Osteocyte (in vitro differentiated cells): Measurements from ENCODE around the gene FAM221B. TPM values are rescaled to one million over a fixed set of nuclear protein-coding genes. Genes with fewer than 3 reads are reported as not detected.

ENCODE experiments used
- DNase-seq: peaks from one replicate; pipeline ENCODE4 v3.0.0; 2021; ENCODE audit warnings: mixed read lengths; ENCODE audit not compliant: unreplicated experiment; ENCODE audit errors: extremely low spot score
- H3K27ac Mint-ChIP-seq: one replicate; pipeline ENCODE4 v1.8.0; 2021; ENCODE audit warnings: mild to moderate bottlenecking, mixed read lengths; ENCODE audit not compliant: unreplicated experiment
- H3K27me3 Mint-ChIP-seq: one replicate; pipeline ENCODE4 v1.8.0; 2021; ENCODE audit warnings: mixed read lengths; ENCODE audit not compliant: unreplicated experiment
- H3K36me3 Mint-ChIP-seq: one replicate; pipeline ENCODE4 v1.8.0; 2021; ENCODE audit warnings: mixed read lengths; ENCODE audit not compliant: unreplicated experiment
- H3K4me1 Mint-ChIP-seq: one replicate; pipeline ENCODE4 v1.8.0; 2021; ENCODE audit warnings: mixed read lengths; ENCODE audit not compliant: unreplicated experiment
- H3K4me3 Mint-ChIP-seq: one replicate; pipeline ENCODE4 v1.8.0; 2021; ENCODE audit warnings: mild to moderate bottlenecking, moderate library complexity, mixed read lengths; ENCODE audit not compliant: unreplicated experiment
- H3K9me3 Mint-ChIP-seq: one replicate; pipeline ENCODE4 v1.8.0; 2021; ENCODE audit warnings: mixed read lengths; ENCODE audit not compliant: unreplicated experiment
- CTCF ChIP-seq: fragments of 200-600 bp; sonication (generic); IDR thresholded peaks from 2 replicates; pipeline ENCODE4 v1.5.0; 2021; ENCODE audit warnings: antibody characterized with exemption, mild to moderate bottlenecking, moderate library complexity
- total RNA-seq: library from RNA; stranded (reverse); gene quantifications from 2 replicates; pipeline ENCODE4 v1.2.1, GENCODE V29; 2021

The FAM221B gene
- total RNA-seq, 1 donor from 2014 or later: not detected

DNA sequence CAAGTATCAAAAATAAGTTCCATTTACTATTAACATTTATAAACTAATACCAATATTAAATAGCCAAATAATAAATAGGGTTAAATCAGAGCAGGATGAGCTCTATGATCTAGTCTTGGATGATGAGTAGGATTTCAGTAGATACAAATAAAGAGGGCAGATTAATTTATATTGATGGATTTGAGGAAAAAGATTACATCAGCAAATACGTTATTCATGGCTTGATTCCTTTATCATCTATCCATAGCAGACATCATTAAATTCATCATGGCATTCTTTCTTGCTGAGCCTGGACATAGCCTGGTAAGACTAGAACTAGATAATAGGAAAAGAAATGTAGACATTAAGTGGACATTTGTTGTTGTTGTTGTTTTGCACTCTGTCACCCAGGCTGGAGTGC lies 61.1 kb downstream of the FAM221B start:
- H3K27me3 Mint-ChIP-seq: no peaks in the 10 kb centered on the region
- H3K4me1 Mint-ChIP-seq: no peaks in the 10 kb centered on the region
- no peak for TF ChIP-seq CTCF
- no peak overlapping the region for H3K4me3 Mint-ChIP-seq
- peak; percentile 13 for DNase-seq
- no peaks in the 10 kb centered on the region for H3K36me3 Mint-ChIP-seq
- H3K27ac Mint-ChIP-seq: no peak overlapping the region
- no peaks in the 10 kb centered on the region for H3K9me3 Mint-ChIP-seq

GRCh38 chr9:35766997-35767396 lies 61.5 kb downstream of the FAM221B start:
- Mint-ChIP-seq H3K36me3 (no peaks in the 10 kb centered on the region), H3K27ac (no peak overlapping the region), H3K4me3 (no peak overlapping the region), H3K27me3 (no peaks in the 10 kb centered on the region), H3K9me3 (no peaks in the 10 kb centered on the region), H3K4me1 (no peaks in the 10 kb centered on the region)
- no peak for DNase-seq
- no peak for TF ChIP-seq CTCF

Other genes starting within 250 kb of the FAM221B start
- gene TESK1, start 223.5 kb downstream of the FAM221B start, total RNA-seq: 44.4 and 53.5 TPM in 2 replicates
- 0.57 and 0.91 TPM in 2 replicates for gene CD72, start 210.3 kb downstream of the FAM221B start, total RNA-seq
- not detected in 2 replicates for gene SIT1, start 177.8 kb downstream of the FAM221B start, total RNA-seq
- 14,337 and 15,426 TPM in 2 replicates for gene RMRP, start 170.7 kb downstream of the FAM221B start, total RNA-seq
- 30.0 and 31.3 TPM in 2 replicates for gene CCDC107, start 170.4 kb downstream of the FAM221B start, total RNA-seq
- gene ARHGEF39, start 163.5 kb downstream of the FAM221B start, total RNA-seq: 0.86 and 1.6 TPM in 2 replicates
- gene CA9, start 154.8 kb downstream of the FAM221B start, total RNA-seq: not detected in 2 replicates
- 476 and 515 TPM in 2 replicates for gene TPM2, start 138.8 kb downstream of the FAM221B start, total RNA-seq
- 433 and 439 TPM in 2 replicates for gene TLN1, start 96.5 kb downstream of the FAM221B start, total RNA-seq
- gene CREB3, start 96.1 kb downstream of the FAM221B start, total RNA-seq: 39.0 and 45.4 TPM in 2 replicates
- gene GBA2, start 79.5 kb downstream of the FAM221B start, total RNA-seq: 64.0 and 69.8 TPM in 2 replicates
- gene RGP1, start 79.4 kb downstream of the FAM221B start, total RNA-seq: 35.9 and 38.4 TPM in 2 replicates
- gene MSMP, start 74.5 kb downstream of the FAM221B start, total RNA-seq: 0.56 TPM in 1 of 2 replicates, not detected in the other
- gene NPR2, start 37.1 kb downstream of the FAM221B start, total RNA-seq: 26.8 and 28.1 TPM in 2 replicates
- 2.4 TPM in 2 replicates for gene SPAG8, start 16.5 kb downstream of the FAM221B start, total RNA-seq
- 35.4 and 36.0 TPM in 2 replicates for gene HINT2, start 13.7 kb downstream of the FAM221B start, total RNA-seq
- 25.6 and 29.9 TPM in 2 replicates for gene TMEM8B, start 496 bp upstream of the FAM221B start, total RNA-seq
- gene OR13J1, start 41.7 kb upstream of the FAM221B start, total RNA-seq: not detected in 2 replicates
- 3.0 and 3.7 TPM in 2 replicates for gene HRCT1, start 77.5 kb upstream of the FAM221B start, total RNA-seq
- 0.56 TPM in 1 of 2 replicates, not detected in the other for gene SPAAR, start 80.8 kb upstream of the FAM221B start, total RNA-seq
- gene OR2S2, start 129.4 kb upstream of the FAM221B start, total RNA-seq: not detected in 2 replicates
- 25.7 and 27.1 TPM in 2 replicates for gene RECK, start 208.2 kb upstream of the FAM221B start, total RNA-seq